Measurements from ENCODE around the gene SPANXN2. TPM values are rescaled to one million over a fixed set of nuclear protein-coding genes. Genes with fewer than 3 reads are reported as not detected.

The SPANXN2 gene
- polyA plus RNA-seq, 3 donors: not detected

- Histone ChIP-seq H3K27me3 (ENCODE audit: control insufficient read depth in 2 of 2, insufficient read depth in 2 of 2, low read length in 2 of 2) (no peaks in the 10 kb centered on the region), H3K9me3 (replicated peaks in 1 of 2; ENCODE audit: control insufficient read depth in 1 of 2, insufficient read depth in 1 of 2, low read length in 2 of 2) (no peaks in the 10 kb centered on the region), H3K4me1 (ENCODE audit: control insufficient read depth in 1 of 2, insufficient read depth in 2 of 2, low read length in 2 of 2) (no peaks in the 10 kb centered on the region), H3K36me3 (replicated peaks in 1 of 2; ENCODE audit: control insufficient read depth in 1 of 2, insufficient read depth in 2 of 2, low read length in 2 of 2) (no peaks in the 10 kb centered on the region), H3K4me2 (replicated peaks; ENCODE audit: extremely low read depth, low read length, poor library complexity, severe bottlenecking) (no peak overlapping the region), H3K27ac (ENCODE audit: low read depth in 1 of 2, low read length in 2 of 2) (no peak overlapping the region), H2AFZ (ENCODE audit: insufficient read depth, low read depth, low read length, poor library complexity, severe bottlenecking) (no peak overlapping the region), H3K79me2 (ENCODE audit: insufficient read depth, low read length) (no peaks in the 10 kb centered on the region), H3K9ac (ENCODE audit: insufficient read depth, low read length, poor library complexity, severe bottlenecking) (no peak overlapping the region), H4K20me1 (ENCODE audit: insufficient read depth, low read length) (no peaks in the 10 kb centered on the region), H3K4me3 (replicated peaks in 1 of 3; ENCODE audit: low read depth in 2 of 3, low read length in 3 of 3) (no peak overlapping the region)
- Mint-ChIP-seq H3K36me3 (no peaks in the 10 kb centered on the region), H3K27ac (no peak overlapping the region), H3K27me3 (ENCODE audit: low read depth in 3 of 3) (peaks cover 0 to 2% (median 0%) of the 10 kb centered on the region in 3 donors), H3K9me3 (peaks cover 0 to 2% (median 0%) of the 10 kb centered on the region in 7 donors), H3K4me3 (no peak overlapping the region), H3K4me1 (no peaks in the 10 kb centered on the region)
- DNase-seq: no peak
- intact Hi-C loops (cut with micrococcal nuclease): no loop called here
- TF ChIP-seq CTCF (IDR thresholded peaks at IDR 0.05): no peak
- WGBS (ENCODE audit: insufficient coverage): no CpG with 5 or more reads among the region's 4 CpGs
Observed at GRCh38 chrX:143674926-143675325, 45.6 kb downstream of the SPANXN2 start.

- Histone ChIP-seq H3K27me3 (ENCODE audit: control insufficient read depth in 2 of 2, insufficient read depth in 2 of 2, low read length in 2 of 2) (no peaks in the 10 kb centered on the region), H2AFZ (ENCODE audit: insufficient read depth, low read depth, low read length, poor library complexity, severe bottlenecking) (no peak overlapping the region), H4K20me1 (ENCODE audit: insufficient read depth, low read length) (no peaks in the 10 kb centered on the region), H3K9ac (ENCODE audit: insufficient read depth, low read length, poor library complexity, severe bottlenecking) (no peak overlapping the region), H3K9me3 (replicated peaks in 1 of 2; ENCODE audit: control insufficient read depth in 1 of 2, insufficient read depth in 1 of 2, low read length in 2 of 2) (no peaks in the 10 kb centered on the region), H3K4me3 (replicated peaks in 1 of 3; ENCODE audit: low read depth in 2 of 3, low read length in 3 of 3) (no peak overlapping the region), H3K4me2 (replicated peaks; ENCODE audit: extremely low read depth, low read length, poor library complexity, severe bottlenecking) (no peak overlapping the region), H3K79me2 (ENCODE audit: insufficient read depth, low read length) (no peaks in the 10 kb centered on the region), H3K27ac (ENCODE audit: low read depth in 1 of 2, low read length in 2 of 2) (no peak overlapping the region), H3K4me1 (ENCODE audit: control insufficient read depth in 1 of 2, insufficient read depth in 2 of 2, low read length in 2 of 2) (no peaks in the 10 kb centered on the region), H3K36me3 (replicated peaks in 1 of 2; ENCODE audit: control insufficient read depth in 1 of 2, insufficient read depth in 2 of 2, low read length in 2 of 2) (no peaks in the 10 kb centered on the region)
- WGBS (ENCODE audit: insufficient coverage): no CpG with 5 or more reads among the region's 5 CpGs
- Mint-ChIP-seq H3K36me3 (no peaks in the 10 kb centered on the region), H3K9me3 (no peaks in the 10 kb centered on the region), H3K4me1 (no peaks in the 10 kb centered on the region), H3K4me3 (no peak overlapping the region), H3K27me3 (ENCODE audit: low read depth in 3 of 3) (no peaks in the 10 kb centered on the region), H3K27ac (no peak overlapping the region)
- no peak for DNase-seq
- intact Hi-C loops (cut with micrococcal nuclease): no loop called here
- TF ChIP-seq CTCF (IDR thresholded peaks at IDR 0.05): no peak
Observed at GRCh38 chrX:143669395-143669794, 51.2 kb downstream of the SPANXN2 start.
